GM19328 (cell line): ENCODE data around the gene TNRC6A.

Source experiments
- ATAC-seq: cut with Tn5 transposase; IDR thresholded peaks from one replicate; pipeline ENCODE4 v1.9.1; 2021; ENCODE audit warnings: mild to moderate bottlenecking, moderate library complexity; ENCODE audit not compliant: unreplicated experiment

The TNRC6A gene

GRCh38 chr16:24863582-24864437 lies 134.4 kb downstream of the TNRC6A start:
- no peak for ATAC-seq

DNA sequence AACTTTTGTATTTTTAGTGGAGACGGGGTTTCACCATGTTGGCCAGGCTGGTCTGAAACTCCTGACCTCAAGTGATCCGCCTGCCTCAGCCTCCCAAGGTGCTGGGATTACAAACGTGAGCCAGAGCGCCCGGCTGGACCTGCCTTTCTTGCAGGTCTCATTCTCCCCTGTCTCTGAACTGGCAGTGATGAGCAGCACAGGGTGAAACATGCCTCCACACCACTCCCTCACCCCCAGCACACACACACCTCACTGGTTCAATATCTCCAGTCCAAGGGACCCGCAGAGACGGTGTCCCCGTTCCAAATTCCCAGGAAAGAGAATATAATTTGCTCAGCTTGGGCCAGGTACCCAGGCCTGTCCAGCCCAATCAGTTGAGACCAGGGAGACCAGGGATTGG lies 139.6 kb downstream of the TNRC6A start:
- ATAC-seq: no peak

GRCh38 chr16:24871891-24872290 lies 142.4 kb downstream of the TNRC6A start:
- ATAC-seq: no peak

GRCh38 chr16:24873028-24873427 lies 143.6 kb downstream of the TNRC6A start:
- no peak for ATAC-seq

DNA sequence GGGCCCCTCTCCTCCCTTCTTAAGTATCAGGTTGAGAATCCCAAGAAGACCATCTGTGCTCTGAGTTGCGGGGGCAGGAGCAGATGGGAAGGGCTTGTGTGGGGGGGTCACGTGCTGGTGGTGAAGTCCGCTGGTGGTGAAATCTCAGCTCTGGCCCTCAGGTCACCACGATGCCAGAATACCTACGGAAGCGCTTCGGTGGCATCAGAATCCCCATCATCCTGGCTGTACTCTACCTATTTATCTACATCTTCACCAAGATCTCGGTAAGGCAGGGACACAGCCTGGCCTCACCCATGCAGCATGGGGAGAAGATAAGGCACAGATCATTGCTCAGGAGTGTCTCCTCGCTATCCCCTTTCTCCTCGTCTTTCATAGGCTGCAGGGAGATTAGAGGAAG lies 146.0 kb downstream of the TNRC6A start:
- ATAC-seq: no peak
